ENCODE measurements around the gene EZH2.

Gene EZH2

GRCh38 chr7:148819697-148820360, 64.3 kb downstream of the EZH2 start:
- in situ Hi-C loops (cut with MboI; ENCODE audit: low pct_unique_long_range_greater_than_20kb, low sequenced_read_pairs): no loop called here
- DNase-seq: no peak

GRCh38 chr7:148815612-148816011, 68.5 kb downstream of the EZH2 start:
- in situ Hi-C loops (cut with MboI; ENCODE audit: low pct_unique_long_range_greater_than_20kb, low sequenced_read_pairs): no loop called here
- no peak for DNase-seq

GRCh38 chr7:148814922-148815559, 69.0 kb downstream of the EZH2 start:
- in situ Hi-C loops (cut with MboI; ENCODE audit: low pct_unique_long_range_greater_than_20kb, low sequenced_read_pairs): no loop called here
- DNase-seq: no peak

GRCh38 chr7:148813890-148814289, 70.2 kb downstream of the EZH2 start:
- in situ Hi-C loops (cut with MboI; ENCODE audit: low pct_unique_long_range_greater_than_20kb, low sequenced_read_pairs): no loop called here
- no peak for DNase-seq

- in situ Hi-C loops (cut with MboI; ENCODE audit: low pct_unique_long_range_greater_than_20kb, low sequenced_read_pairs): no loop called here
- no peak for DNase-seq
Measured at GRCh38 chr7:148811892-148812291, 72.2 kb downstream of the EZH2 start.

- DNase-seq: no peak
- in situ Hi-C loops (cut with MboI; ENCODE audit: low pct_unique_long_range_greater_than_20kb, low sequenced_read_pairs): no loop called here
Measured at GRCh38 chr7:148809856-148810255, 74.2 kb downstream of the EZH2 start.

GRCh38 chr7:148807436-148807835, 76.7 kb downstream of the EZH2 start:
- in situ Hi-C loops (cut with MboI; ENCODE audit: low pct_unique_long_range_greater_than_20kb, low sequenced_read_pairs): no loop called here
- DNase-seq: no peak

DNA sequence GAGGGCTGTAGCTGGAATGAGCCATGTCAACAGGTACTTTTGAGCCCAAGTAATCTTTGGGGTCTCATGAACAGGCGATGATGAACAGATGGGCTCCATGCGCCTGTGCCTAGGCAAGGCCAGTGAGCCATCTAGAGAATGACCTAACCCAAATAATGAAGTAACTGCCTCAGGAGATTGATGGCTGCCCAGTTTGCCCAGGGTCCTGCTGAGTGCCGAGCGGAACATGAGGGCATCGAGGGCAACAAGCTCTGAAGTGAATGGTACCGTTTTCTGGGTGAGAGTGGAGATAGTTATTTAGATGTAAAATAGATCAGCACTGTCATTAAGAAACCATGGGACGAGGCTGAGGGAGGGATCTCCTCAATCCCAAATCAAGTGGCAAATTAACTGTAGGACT, 77.9 kb downstream of the EZH2 start:
- no peak for DNase-seq
- in situ Hi-C loops (cut with MboI; ENCODE audit: low pct_unique_long_range_greater_than_20kb, low sequenced_read_pairs): no loop called here

DNA sequence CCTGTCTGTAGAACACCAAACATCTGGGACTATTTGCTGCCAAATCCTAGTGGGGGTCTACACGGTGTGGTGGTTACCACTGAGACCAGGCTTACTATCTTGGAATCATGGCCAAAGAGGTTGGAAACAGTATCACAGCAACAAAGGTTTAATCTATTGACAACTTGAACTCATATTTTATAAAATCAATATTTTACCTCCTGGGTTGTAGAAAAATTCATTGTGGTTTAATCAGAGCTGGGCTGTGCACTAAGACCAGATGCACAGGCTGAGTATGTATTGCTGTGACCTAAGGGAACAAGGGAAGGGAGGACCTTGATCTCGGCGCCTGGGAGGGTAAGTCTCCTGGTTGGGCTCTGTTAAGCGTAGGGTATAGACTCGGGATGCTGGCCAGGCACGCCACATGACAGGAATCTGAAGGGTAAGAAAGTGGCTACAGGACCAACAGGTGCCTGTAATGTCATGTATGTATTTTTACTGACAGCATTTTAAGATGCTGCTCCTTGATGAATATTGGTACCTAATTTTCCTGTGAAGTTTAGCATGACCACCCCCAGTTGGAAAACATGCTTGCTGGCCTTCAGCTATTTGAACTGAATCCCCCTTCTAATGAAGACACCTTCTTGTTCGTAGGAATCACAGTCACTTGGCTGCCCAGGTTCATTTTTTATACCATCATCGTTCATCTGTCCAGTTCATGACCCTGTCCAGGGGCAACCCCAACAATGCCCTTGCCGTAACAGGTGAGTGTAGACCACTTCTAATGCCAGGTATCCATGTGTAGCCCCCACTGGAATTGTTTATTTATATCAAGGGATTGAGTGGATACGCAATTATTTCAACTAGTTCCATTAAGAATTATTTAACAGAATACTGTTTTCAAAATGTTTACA, 79.5 kb downstream of the EZH2 start:
- in situ Hi-C loops (cut with MboI; ENCODE audit: low pct_unique_long_range_greater_than_20kb, low sequenced_read_pairs): no loop called here
- DNase-seq: no peak

DNA sequence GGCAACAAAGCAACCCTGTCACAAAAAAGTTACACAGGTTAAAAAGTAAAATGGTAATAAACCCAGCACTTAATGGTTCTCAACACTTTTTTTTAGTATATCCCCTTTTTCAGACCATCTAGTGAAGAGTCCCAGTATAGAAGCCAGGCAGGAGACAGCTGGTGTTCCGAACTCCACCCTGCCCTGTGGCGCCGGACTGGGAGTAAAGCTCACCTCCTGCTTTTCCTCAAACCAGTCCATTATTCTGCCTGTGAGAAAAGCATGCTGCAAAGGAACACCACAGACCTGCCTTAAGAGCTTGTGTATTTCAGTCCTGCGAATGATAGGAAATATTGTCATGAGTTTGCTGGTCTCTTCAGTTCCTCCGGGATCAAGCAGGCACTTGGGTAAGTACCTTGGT, 81.0 kb downstream of the EZH2 start:
- no peak for DNase-seq
- in situ Hi-C loops (cut with MboI; ENCODE audit: low pct_unique_long_range_greater_than_20kb, low sequenced_read_pairs): no loop called here

- no peak for DNase-seq
- in situ Hi-C loops (cut with MboI; ENCODE audit: low pct_unique_long_range_greater_than_20kb, low sequenced_read_pairs): no loop called here
Measured at GRCh38 chr7:148802101-148802493, 82.0 kb downstream of the EZH2 start.

DNA sequence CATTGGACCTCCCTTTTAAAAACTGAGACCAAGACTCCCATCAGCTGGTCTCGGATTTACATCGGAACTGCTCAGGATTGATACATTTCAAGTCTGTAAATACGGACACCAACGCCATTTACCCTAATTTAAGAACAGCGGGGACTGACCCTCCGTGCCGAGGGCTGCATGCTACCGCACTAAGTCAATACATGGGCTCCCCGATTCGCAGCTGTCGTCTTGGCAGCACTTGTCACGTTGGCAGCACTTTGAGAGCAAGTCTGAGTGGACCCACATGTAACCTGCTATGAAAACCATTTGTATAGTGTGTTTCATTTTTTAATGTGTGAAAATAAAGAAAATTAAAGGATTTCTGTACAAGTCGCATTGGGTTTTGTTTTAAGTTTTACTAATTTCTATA, 83.4 kb downstream of the EZH2 start:
- in situ Hi-C loops (cut with MboI; ENCODE audit: low pct_unique_long_range_greater_than_20kb, low sequenced_read_pairs): no loop called here
- DNase-seq: no peak

- no peak for DNase-seq
- in situ Hi-C loops (cut with MboI; ENCODE audit: low pct_unique_long_range_greater_than_20kb, low sequenced_read_pairs): no loop called here
Measured at GRCh38 chr7:148799893-148800555, 84.1 kb downstream of the EZH2 start.

- in situ Hi-C loops (cut with MboI; ENCODE audit: low pct_unique_long_range_greater_than_20kb, low sequenced_read_pairs): no loop called here
- no peak for DNase-seq
Measured at GRCh38 chr7:148796841-148797240, 87.2 kb downstream of the EZH2 start.

DNA sequence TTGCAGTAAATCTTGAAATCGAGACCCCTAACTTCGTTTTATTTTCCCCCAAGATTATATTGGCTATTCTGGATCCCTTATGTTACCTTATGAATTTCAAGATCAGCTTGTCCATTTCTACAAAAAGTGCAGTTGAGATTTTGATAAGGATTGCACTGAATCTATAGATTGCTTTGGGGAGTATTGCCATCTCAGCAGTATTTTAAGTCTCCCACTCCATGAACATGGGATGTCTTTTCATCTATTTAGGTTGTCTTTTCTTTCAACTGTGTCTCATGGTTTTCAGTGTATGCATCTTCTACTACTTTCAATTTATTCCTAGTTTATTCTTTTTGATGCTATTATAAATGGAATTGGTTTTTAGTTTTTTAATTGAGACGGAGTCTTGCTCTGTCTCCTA, 89.6 kb downstream of the EZH2 start:
- no peak for DNase-seq
- in situ Hi-C loops (cut with MboI; ENCODE audit: low pct_unique_long_range_greater_than_20kb, low sequenced_read_pairs): no loop called here

- in situ Hi-C loops (cut with MboI; ENCODE audit: low pct_unique_long_range_greater_than_20kb, low sequenced_read_pairs): no loop called here
- DNase-seq: no peak
Measured at GRCh38 chr7:148793590-148793989, 90.5 kb downstream of the EZH2 start.

DNA sequence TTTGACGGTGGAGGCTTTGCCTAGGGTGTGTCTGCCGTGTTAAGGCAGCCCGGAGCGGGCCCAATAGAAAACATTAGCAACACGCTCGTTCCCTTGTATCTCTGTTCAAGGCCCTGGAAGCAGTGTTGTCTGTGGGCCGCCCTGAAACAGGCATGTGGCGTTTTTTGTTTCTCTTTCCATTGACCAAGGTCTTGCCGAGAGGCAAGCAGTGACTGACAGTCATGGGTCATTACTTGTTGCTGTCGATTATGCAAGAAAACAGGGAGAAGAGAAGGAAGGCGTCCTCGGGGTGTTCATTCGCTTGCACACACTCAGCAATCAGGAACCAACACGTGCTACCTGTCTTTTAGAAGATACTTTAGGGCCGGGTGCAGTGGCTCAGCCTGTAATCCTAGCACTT, 92.5 kb downstream of the EZH2 start:
- no peak for DNase-seq
- in situ Hi-C loops (cut with MboI; ENCODE audit: low pct_unique_long_range_greater_than_20kb, low sequenced_read_pairs): no loop called here

DNA sequence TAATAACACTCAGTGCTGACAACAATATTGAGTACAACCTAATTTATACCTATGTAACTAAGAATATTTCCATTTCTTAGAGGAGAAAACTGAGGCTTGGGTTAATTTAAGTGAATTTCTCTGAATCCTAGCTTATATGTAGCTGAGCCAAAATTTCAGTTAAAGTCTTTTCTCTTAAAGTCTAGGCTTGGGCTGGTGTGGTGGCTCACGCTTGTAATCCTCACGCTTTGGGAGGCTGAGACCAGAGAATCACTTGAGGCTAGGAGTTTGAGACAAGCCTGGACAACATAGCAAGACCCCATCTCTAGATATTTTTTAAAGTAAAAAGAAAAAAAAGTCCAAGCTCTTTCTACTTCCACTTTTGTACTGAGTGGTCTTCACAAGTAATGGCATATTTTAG, 93.2 kb downstream of the EZH2 start:
- no peak for DNase-seq
- in situ Hi-C loops (cut with MboI; ENCODE audit: low pct_unique_long_range_greater_than_20kb, low sequenced_read_pairs): no loop called here

GRCh38 chr7:148790131-148790726, 93.9 kb downstream of the EZH2 start:
- in situ Hi-C loops (cut with MboI; ENCODE audit: low pct_unique_long_range_greater_than_20kb, low sequenced_read_pairs): no loop called here
- no peak for DNase-seq

Measured in KBM-7 (cell line).